Measurements from ENCODE around the gene LRRC37A2. TPM values are rescaled to one million over a fixed set of nuclear protein-coding genes. Genes with fewer than 3 reads are reported as not detected.
"Not testable (repeated sequence)": the region's sequence is repeated elsewhere in the genome, so short reads cannot be mapped to it uniquely, and the experiment has no call there.

Gene LRRC37A2
- polyA plus RNA-seq, 1 donor from 2014 or later, result 21.4 TPM

DNA sequence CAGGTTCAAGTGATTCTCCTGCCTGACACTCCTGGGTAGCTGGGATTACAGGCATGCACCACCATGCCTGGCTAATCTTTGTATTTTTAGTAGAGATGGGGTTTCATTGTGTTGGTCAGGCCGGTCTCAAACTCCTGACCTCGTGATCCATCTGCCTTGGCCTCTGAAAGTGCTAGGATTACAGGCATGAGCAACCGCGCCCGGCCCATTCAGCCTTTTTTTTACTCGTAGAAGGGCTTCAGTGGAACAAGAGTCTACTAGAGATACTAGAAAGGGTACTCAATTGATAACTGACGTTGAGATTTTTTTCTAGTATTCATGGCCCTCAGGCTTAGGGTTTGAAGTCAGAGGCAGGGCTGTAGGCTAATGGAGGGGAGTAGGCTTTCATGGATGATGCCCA lies 6.4 kb upstream of the LRRC37A2 start:
- H3K79me2 ChIP-seq (replicated peaks; ENCODE audit: insufficient read depth, low read length); H3F3A ChIP-seq (ENCODE audit: insufficient read depth, low read length, poor library complexity, severe bottlenecking); H3K4me2 ChIP-seq (ENCODE audit: low read length); H3K9me3 ChIP-seq (ENCODE audit: low read length); H3K27me3 ChIP-seq (ENCODE audit: insufficient read depth, low read depth, low read length); H3K4me3 ChIP-seq (ENCODE audit: low read length); H2AFZ ChIP-seq (ENCODE audit: low read depth, low read length); H3K9ac ChIP-seq (ENCODE audit: low read length); H3K27ac ChIP-seq (ENCODE audit: low read length); H3K9me2 ChIP-seq (ENCODE audit: insufficient read depth, low read length); H4K20me1 ChIP-seq (ENCODE audit: insufficient read depth); H3K36me3 ChIP-seq (ENCODE audit: insufficient read depth, low read length): not testable (repeated sequence)

DNA sequence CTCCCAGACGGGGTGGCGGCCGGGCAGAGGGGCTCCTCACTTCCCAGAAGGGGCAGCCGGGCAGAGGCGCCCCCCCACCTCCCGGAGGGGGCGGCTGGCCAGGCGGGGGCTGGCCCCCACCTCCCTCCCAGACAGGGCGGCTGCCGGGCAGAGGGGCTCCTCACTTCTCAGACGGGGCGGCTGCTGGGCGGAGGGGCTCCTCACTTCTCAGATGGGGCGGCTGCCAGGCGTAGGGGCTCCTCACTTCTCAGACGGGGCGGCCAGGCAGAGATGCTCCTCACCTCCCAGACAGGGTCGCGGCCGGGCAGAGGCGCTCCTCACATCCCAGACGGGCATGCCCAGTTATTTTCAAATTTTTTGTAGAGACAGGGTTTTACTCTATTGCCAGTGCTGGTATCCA lies 22.4 kb downstream of the LRRC37A2 start:
- not testable (repeated sequence) for H2AFZ ChIP-seq (ENCODE audit: low read depth, low read length); H3F3A ChIP-seq (ENCODE audit: insufficient read depth, low read length, poor library complexity, severe bottlenecking); H3K27ac ChIP-seq (ENCODE audit: low read length); H4K20me1 ChIP-seq (ENCODE audit: insufficient read depth); H3K9me3 ChIP-seq (ENCODE audit: low read length); H3K79me2 ChIP-seq (replicated peaks; ENCODE audit: insufficient read depth, low read length); H3K9ac ChIP-seq (ENCODE audit: low read length); H3K4me3 ChIP-seq (ENCODE audit: low read length); H3K9me2 ChIP-seq (ENCODE audit: insufficient read depth, low read length); H3K4me2 ChIP-seq (ENCODE audit: low read length); H3K27me3 ChIP-seq (ENCODE audit: insufficient read depth, low read depth, low read length); H3K36me3 ChIP-seq (ENCODE audit: insufficient read depth, low read length)

DNA sequence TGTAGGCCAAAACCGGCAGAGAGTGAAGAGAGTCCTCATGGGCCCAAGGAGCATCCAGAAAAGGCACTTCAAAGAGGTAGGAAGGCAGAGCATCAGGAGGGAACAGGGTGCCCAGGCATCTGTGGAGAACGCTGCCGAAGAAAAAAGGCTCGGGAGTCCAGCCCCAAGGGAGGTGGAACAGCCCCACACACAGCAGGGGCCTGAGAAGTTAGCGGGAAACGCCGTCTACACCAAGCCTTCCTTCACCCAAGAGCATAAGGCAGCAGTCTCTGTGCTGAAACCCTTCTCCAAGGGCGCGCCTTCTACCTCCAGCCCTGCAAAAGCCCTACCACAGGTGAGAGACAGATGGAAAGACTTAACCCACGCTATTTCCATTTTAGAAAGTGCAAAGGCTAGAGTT lies 36.3 kb downstream of the LRRC37A2 start:
- H3F3A ChIP-seq (ENCODE audit: insufficient read depth, low read length, poor library complexity, severe bottlenecking); H4K20me1 ChIP-seq (ENCODE audit: insufficient read depth); H3K9me2 ChIP-seq (ENCODE audit: insufficient read depth, low read length); H3K36me3 ChIP-seq (ENCODE audit: insufficient read depth, low read length); H3K79me2 ChIP-seq (replicated peaks; ENCODE audit: insufficient read depth, low read length); H3K27ac ChIP-seq (ENCODE audit: low read length); H2AFZ ChIP-seq (ENCODE audit: low read depth, low read length); H3K9ac ChIP-seq (ENCODE audit: low read length); H3K4me2 ChIP-seq (ENCODE audit: low read length); H3K27me3 ChIP-seq (ENCODE audit: insufficient read depth, low read depth, low read length); H3K4me3 ChIP-seq (ENCODE audit: low read length); H3K9me3 ChIP-seq (ENCODE audit: low read length): not testable (repeated sequence)

DNA sequence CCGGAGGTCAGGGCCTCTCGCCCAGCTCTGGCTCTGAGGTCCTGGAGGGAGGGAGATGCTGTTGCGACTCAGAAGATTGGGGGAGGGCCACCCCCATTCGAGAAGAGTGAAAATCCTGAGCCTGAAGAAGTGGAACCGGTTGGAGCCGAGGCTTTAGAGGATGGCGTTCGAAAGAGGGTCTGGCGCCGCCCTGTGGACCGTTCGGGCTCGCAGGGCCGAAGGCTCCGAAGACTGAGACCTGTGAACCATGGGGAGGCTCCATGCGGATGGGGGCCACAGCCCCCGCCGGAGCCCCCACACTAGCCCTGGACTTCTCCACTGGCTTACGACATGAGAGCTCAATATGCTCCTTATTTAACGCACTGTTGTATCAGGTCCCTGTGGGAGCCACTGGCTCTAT lies 46.9 kb downstream of the LRRC37A2 start:
- H3K9me2 ChIP-seq (ENCODE audit: insufficient read depth, low read length); H3K9me3 ChIP-seq (ENCODE audit: low read length); H3F3A ChIP-seq (ENCODE audit: insufficient read depth, low read length, poor library complexity, severe bottlenecking); H3K4me3 ChIP-seq (ENCODE audit: low read length); H3K27me3 ChIP-seq (ENCODE audit: insufficient read depth, low read depth, low read length); H3K79me2 ChIP-seq (replicated peaks; ENCODE audit: insufficient read depth, low read length); H3K36me3 ChIP-seq (ENCODE audit: insufficient read depth, low read length); H3K4me2 ChIP-seq (ENCODE audit: low read length); H4K20me1 ChIP-seq (ENCODE audit: insufficient read depth); H3K9ac ChIP-seq (ENCODE audit: low read length); H3K27ac ChIP-seq (ENCODE audit: low read length); H2AFZ ChIP-seq (ENCODE audit: low read depth, low read length): not testable (repeated sequence)

DNA sequence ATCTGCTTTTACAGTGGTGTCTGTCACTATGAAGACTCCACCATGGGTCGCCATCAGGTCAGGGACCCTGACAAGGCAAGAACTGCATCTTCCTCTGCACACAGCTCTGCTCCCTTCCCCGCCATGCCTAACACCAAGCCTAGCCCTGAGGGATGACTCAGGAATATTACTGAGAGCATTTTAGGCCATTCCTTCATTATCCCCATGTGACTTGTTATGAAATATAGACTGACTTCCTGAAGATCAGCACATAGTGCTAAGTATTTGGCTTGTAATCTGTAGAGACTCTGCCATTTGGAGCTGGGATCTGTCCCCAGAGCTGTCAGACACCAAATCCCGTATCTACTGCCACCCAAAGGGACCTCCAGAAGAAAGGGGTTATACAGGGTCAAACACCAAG lies 47.8 kb downstream of the LRRC37A2 start:
- not testable (repeated sequence) for H3K27ac ChIP-seq (ENCODE audit: low read length); H3K79me2 ChIP-seq (replicated peaks; ENCODE audit: insufficient read depth, low read length); H3K4me2 ChIP-seq (ENCODE audit: low read length); H3K9ac ChIP-seq (ENCODE audit: low read length); H3K9me3 ChIP-seq (ENCODE audit: low read length); H3K9me2 ChIP-seq (ENCODE audit: insufficient read depth, low read length); H3K27me3 ChIP-seq (ENCODE audit: insufficient read depth, low read depth, low read length); H2AFZ ChIP-seq (ENCODE audit: low read depth, low read length); H3F3A ChIP-seq (ENCODE audit: insufficient read depth, low read length, poor library complexity, severe bottlenecking); H3K36me3 ChIP-seq (ENCODE audit: insufficient read depth, low read length); H3K4me3 ChIP-seq (ENCODE audit: low read length); H4K20me1 ChIP-seq (ENCODE audit: insufficient read depth)

DNA sequence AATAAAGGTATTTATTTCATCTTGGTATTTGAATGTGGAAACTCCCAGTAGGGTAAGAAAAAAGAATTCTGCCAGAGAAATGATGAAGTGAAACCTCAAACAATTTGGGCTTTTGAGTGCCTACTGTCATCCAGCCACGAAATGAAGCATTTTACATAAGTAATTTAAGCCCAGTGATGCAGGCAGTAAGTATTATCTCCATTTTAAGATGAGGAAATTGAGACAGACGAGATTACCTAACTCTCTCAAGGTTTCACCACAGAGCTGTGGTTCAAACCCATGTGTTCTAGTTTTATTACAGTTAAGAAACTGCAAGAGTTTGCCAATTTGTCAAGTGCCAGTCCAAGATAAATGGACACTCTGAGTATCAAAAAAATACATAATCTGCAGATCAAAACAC lies 54.0 kb downstream of the LRRC37A2 start:
- H3K27me3 ChIP-seq (ENCODE audit: insufficient read depth, low read depth, low read length); H3K79me2 ChIP-seq (replicated peaks; ENCODE audit: insufficient read depth, low read length); H4K20me1 ChIP-seq (ENCODE audit: insufficient read depth); H3K9ac ChIP-seq (ENCODE audit: low read length); H2AFZ ChIP-seq (ENCODE audit: low read depth, low read length); H3K27ac ChIP-seq (ENCODE audit: low read length); H3K9me2 ChIP-seq (ENCODE audit: insufficient read depth, low read length); H3K4me2 ChIP-seq (ENCODE audit: low read length); H3F3A ChIP-seq (ENCODE audit: insufficient read depth, low read length, poor library complexity, severe bottlenecking); H3K36me3 ChIP-seq (ENCODE audit: insufficient read depth, low read length); H3K4me3 ChIP-seq (ENCODE audit: low read length); H3K9me3 ChIP-seq (ENCODE audit: low read length): not testable (repeated sequence)

DNA sequence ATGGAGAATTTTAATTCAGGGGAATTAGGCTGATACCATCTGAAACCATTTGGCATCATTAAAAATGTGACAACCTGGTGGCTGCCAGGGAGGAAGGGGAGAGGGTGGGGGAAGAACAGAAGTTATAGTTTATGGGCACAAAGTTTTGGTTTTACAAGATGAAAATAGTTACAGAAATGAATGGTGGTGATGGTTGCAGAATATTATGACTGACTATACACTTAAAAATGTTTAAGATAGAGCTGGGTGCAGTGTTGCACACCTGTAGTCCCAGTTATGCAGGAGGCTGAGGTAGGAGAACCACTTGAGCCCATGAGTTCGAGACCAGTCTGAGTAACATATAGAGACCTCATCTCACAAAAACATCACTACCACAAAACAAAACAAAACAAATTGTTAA lies 54.7 kb downstream of the LRRC37A2 start:
- H3K9me2 ChIP-seq (ENCODE audit: insufficient read depth, low read length); H2AFZ ChIP-seq (ENCODE audit: low read depth, low read length); H3K27ac ChIP-seq (ENCODE audit: low read length); H3K9me3 ChIP-seq (ENCODE audit: low read length); H3K36me3 ChIP-seq (ENCODE audit: insufficient read depth, low read length); H3K27me3 ChIP-seq (ENCODE audit: insufficient read depth, low read depth, low read length); H3K9ac ChIP-seq (ENCODE audit: low read length); H3K79me2 ChIP-seq (replicated peaks; ENCODE audit: insufficient read depth, low read length); H3F3A ChIP-seq (ENCODE audit: insufficient read depth, low read length, poor library complexity, severe bottlenecking); H3K4me3 ChIP-seq (ENCODE audit: low read length); H3K4me2 ChIP-seq (ENCODE audit: low read length); H4K20me1 ChIP-seq (ENCODE audit: insufficient read depth): not testable (repeated sequence)

DNA sequence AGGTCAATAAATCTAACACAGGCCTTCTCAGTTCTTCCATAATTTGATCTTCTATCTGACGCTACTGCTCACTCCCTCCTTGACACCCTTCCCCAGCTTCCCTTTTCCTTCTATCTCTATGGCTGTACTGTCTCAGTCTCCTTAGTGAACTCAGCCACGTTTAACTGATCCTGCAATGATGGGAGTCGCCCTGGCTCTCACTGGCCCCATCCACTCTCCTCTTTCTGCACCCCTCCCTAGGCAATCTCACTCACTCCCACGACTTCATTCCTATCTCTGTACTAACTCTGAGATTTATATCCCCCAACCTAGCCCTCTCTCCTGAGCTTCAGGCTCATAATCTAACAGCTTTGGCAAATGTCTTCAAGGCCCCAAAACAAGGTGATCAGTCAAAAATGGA lies 59.5 kb downstream of the LRRC37A2 start:
- not testable (repeated sequence) for H3K9ac ChIP-seq (ENCODE audit: low read length); H2AFZ ChIP-seq (ENCODE audit: low read depth, low read length); H3K27ac ChIP-seq (ENCODE audit: low read length); H3K9me2 ChIP-seq (ENCODE audit: insufficient read depth, low read length); H3K4me3 ChIP-seq (ENCODE audit: low read length); H3K4me2 ChIP-seq (ENCODE audit: low read length); H3F3A ChIP-seq (ENCODE audit: insufficient read depth, low read length, poor library complexity, severe bottlenecking); H4K20me1 ChIP-seq (ENCODE audit: insufficient read depth); H3K79me2 ChIP-seq (replicated peaks; ENCODE audit: insufficient read depth, low read length); H3K36me3 ChIP-seq (ENCODE audit: insufficient read depth, low read length); H3K9me3 ChIP-seq (ENCODE audit: low read length); H3K27me3 ChIP-seq (ENCODE audit: insufficient read depth, low read depth, low read length)

Measured in neural cell (in vitro differentiated cells).